ENCODE results near the gene USP12. TPM values are rescaled to one million over a fixed set of nuclear protein-coding genes. Genes with fewer than 3 reads are reported as not detected.

Gene USP12
- total RNA-seq, 1 experiment from 2014 or later = 20.6 TPM

GRCh38 chr13:27151798-27152599 lies 19.6 kb downstream of the USP12 start:
- Mint-ChIP-seq H3K27ac (ENCODE audit: low read depth, unreplicated experiment) (no peak overlapping the region), H3K27me3 (ENCODE audit: insufficient read depth, unreplicated experiment) (no peaks in the 10 kb centered on the region), H3K4me3 (ENCODE audit: unreplicated experiment) (no peak overlapping the region), H3K9me3 (ENCODE audit: unreplicated experiment) (no peaks in the 10 kb centered on the region), H3K36me3 (ENCODE audit: insufficient read depth, unreplicated experiment) (peaks cover 5% of the 10 kb centered on the region), H3K4me1 (ENCODE audit: insufficient read depth, unreplicated experiment) (peaks cover 10% of the 10 kb centered on the region)
- intact Hi-C loops (cut with micrococcal nuclease) = no loop called here
- ChIA-PET CTCF (interaction anchor here (0.6 kb wide), 1 partner anchor 679 kb away, joined by 3 read pairs; no protein-coding TSS in a partner anchor), POLR2A (interaction anchor here (1.7 kb wide), 1 partner anchor 12 kb away, joined by 5 read pairs; no protein-coding TSS in a partner anchor)
- no peak for TF ChIP-seq CTCF (IDR thresholded peaks at IDR 0.05; ENCODE audit: unreplicated experiment)
- no peak for DNase-seq (ENCODE audit: unreplicated experiment)
- BruUV-seq (replicated peaks) = no TSS peak

GRCh38 chr13:27149702-27150101 lies 21.9 kb downstream of the USP12 start:
- no peaks in the 10 kb centered on the region for H3K36me3 Mint-ChIP-seq (ENCODE audit: insufficient read depth, unreplicated experiment)
- no peak overlapping the region for H3K4me3 Mint-ChIP-seq (ENCODE audit: unreplicated experiment)
- no peak for DNase-seq (ENCODE audit: unreplicated experiment)
- no peaks in the 10 kb centered on the region for H3K27me3 Mint-ChIP-seq (ENCODE audit: insufficient read depth, unreplicated experiment)
- CTCF ChIA-PET = no interaction called here
- intact Hi-C loops (cut with micrococcal nuclease) = no loop called here
- POLR2A ChIA-PET = no interaction called here
- H3K27ac Mint-ChIP-seq (ENCODE audit: low read depth, unreplicated experiment) = no peak overlapping the region
- no TSS peak for BruUV-seq (replicated peaks)
- no peak for TF ChIP-seq CTCF (IDR thresholded peaks at IDR 0.05; ENCODE audit: unreplicated experiment)
- H3K4me1 Mint-ChIP-seq (ENCODE audit: insufficient read depth, unreplicated experiment) = peaks cover 10% of the 10 kb centered on the region
- no peaks in the 10 kb centered on the region for H3K9me3 Mint-ChIP-seq (ENCODE audit: unreplicated experiment)

GRCh38 chr13:27148900-27149299 lies 22.7 kb downstream of the USP12 start:
- Mint-ChIP-seq H3K9me3 (ENCODE audit: unreplicated experiment) (no peaks in the 10 kb centered on the region), H3K27ac (ENCODE audit: low read depth, unreplicated experiment) (no peak overlapping the region), H3K4me1 (ENCODE audit: insufficient read depth, unreplicated experiment) (peaks cover 10% of the 10 kb centered on the region), H3K27me3 (ENCODE audit: insufficient read depth, unreplicated experiment) (no peaks in the 10 kb centered on the region), H3K36me3 (ENCODE audit: insufficient read depth, unreplicated experiment) (no peaks in the 10 kb centered on the region), H3K4me3 (ENCODE audit: unreplicated experiment) (no peak overlapping the region)
- DNase-seq (ENCODE audit: unreplicated experiment) = no peak
- ChIA-PET CTCF (interaction anchor here (0.7 to 0.8 kb wide), 2 partner anchors 46 to 205 kb away, joined by 3 read pairs; no protein-coding TSS in a partner anchor), POLR2A (no interaction called here)
- TF ChIP-seq CTCF (IDR thresholded peaks at IDR 0.05; ENCODE audit: unreplicated experiment) = no peak
- BruUV-seq (replicated peaks) = no TSS peak
- intact Hi-C loops (cut with micrococcal nuclease) = no loop called here

- POLR2A ChIA-PET = interaction anchor here (1.0 kb wide), 1 partner anchor 103 kb away, joined by 3 read pairs; no protein-coding TSS in a partner anchor
- no peak overlapping the region for H3K4me3 Mint-ChIP-seq (ENCODE audit: unreplicated experiment)
- no peaks in the 10 kb centered on the region for H3K27me3 Mint-ChIP-seq (ENCODE audit: insufficient read depth, unreplicated experiment)
- no TSS peak for BruUV-seq (replicated peaks)
- no peak overlapping the region for H3K27ac Mint-ChIP-seq (ENCODE audit: low read depth, unreplicated experiment)
- H3K36me3 Mint-ChIP-seq (ENCODE audit: insufficient read depth, unreplicated experiment) = peaks cover 5% of the 10 kb centered on the region
- intact Hi-C loops (cut with micrococcal nuclease) = no loop called here
- TF ChIP-seq CTCF (IDR thresholded peaks at IDR 0.05; ENCODE audit: unreplicated experiment) = no peak
- no peaks in the 10 kb centered on the region for H3K9me3 Mint-ChIP-seq (ENCODE audit: unreplicated experiment)
- CTCF ChIA-PET = interaction anchor here (0.5 to 1.0 kb wide), 2 partner anchors 16 to 98 kb away, joined by 3 to 5 read pairs; no protein-coding TSS in a partner anchor
- peaks cover 10% of the 10 kb centered on the region for H3K4me1 Mint-ChIP-seq (ENCODE audit: insufficient read depth, unreplicated experiment)
- DNase-seq (ENCODE audit: unreplicated experiment) = no peak
Measured at GRCh38 chr13:27147530-27148170, 24.0 kb downstream of the USP12 start.
